ENCODE results near the gene CDH22. TPM values are rescaled to one million over a fixed set of nuclear protein-coding genes. Genes with fewer than 3 reads are reported as not detected.

The CDH22 gene
- total RNA-seq, 6 experiments from 2014 or later, result not detected

- TF ChIP-seq, protein P1, sequence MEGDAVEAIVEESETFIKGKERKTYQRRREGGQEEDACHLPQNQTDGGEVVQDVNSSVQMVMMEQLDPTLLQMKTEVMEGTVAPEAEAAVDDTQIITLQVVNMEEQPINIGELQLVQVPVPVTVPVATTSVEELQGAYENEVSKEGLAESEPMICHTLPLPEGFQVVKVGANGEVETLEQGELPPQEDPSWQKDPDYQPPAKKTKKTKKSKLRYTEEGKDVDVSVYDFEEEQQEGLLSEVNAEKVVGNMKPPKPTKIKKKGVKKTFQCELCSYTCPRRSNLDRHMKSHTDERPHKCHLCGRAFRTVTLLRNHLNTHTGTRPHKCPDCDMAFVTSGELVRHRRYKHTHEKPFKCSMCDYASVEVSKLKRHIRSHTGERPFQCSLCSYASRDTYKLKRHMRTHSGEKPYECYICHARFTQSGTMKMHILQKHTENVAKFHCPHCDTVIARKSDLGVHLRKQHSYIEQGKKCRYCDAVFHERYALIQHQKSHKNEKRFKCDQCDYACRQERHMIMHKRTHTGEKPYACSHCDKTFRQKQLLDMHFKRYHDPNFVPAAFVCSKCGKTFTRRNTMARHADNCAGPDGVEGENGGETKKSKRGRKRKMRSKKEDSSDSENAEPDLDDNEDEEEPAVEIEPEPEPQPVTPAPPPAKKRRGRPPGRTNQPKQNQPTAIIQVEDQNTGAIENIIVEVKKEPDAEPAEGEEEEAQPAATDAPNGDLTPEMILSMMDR (IDR thresholded peaks at IDR 0.05), result no peak
- TF ChIP-seq POLR2A (IDR thresholded peaks at IDR 0.05), result no peak
- ATAC-seq, result no peak
- WGBS (ENCODE audit: insufficient coverage, low coverage, low lambda C conversion rate, missing lambda C conversion rate), result 60% methylated on average over 3 of the region's 5 CpGs
- H3K9me3 ChIP-seq, result no peaks in the 10 kb centered on the region
- H3K27me3 ChIP-seq, result peaks cover 0 to under 1% of the 10 kb centered on the region in 2 donors
- H3K4me1 ChIP-seq, result peaks cover 0 to 1% (median under 1%) of the 10 kb centered on the region in 4 donors
- no peak overlapping the region for H3K4me3 ChIP-seq
- no peak overlapping the region for H3K27ac ChIP-seq
- no peak for DNase-seq
- H3K36me3 ChIP-seq, result no peaks in the 10 kb centered on the region
- intact Hi-C loops (cut with DNase I), result loop anchor here in 1 of 2 donors (10.0 kb wide), 1 partner anchor 53 kb away; no protein-coding TSS in a partner anchor
Measured at GRCh38 chr20:46302106-46302505, 6.2 kb downstream of the CDH22 start.

GRCh38 chr20:46300281-46300680, 8.0 kb downstream of the CDH22 start:
- intact Hi-C loops (cut with DNase I), result loop anchor here in 1 of 2 donors (10.0 kb wide), 1 partner anchor 55 kb away; no protein-coding TSS in a partner anchor
- Histone ChIP-seq H3K4me3 (no peak overlapping the region), H3K36me3 (no peaks in the 10 kb centered on the region), H3K4me1 (no peaks in the 10 kb centered on the region), H3K27me3 (no peaks in the 10 kb centered on the region), H3K27ac (no peak overlapping the region), H3K9me3 (no peaks in the 10 kb centered on the region)
- no peak for TF ChIP-seq POLR2A (IDR thresholded peaks at IDR 0.05)
- TF ChIP-seq, protein P1 (IDR thresholded peaks at IDR 0.05), result no peak
- WGBS (ENCODE audit: insufficient coverage, low coverage, low lambda C conversion rate, missing lambda C conversion rate), result 83% methylated on average over 8 of the region's 12 CpGs
- ATAC-seq, result no peak
- DNase-seq, result no peak

- intact Hi-C loops (cut with DNase I), result no loop called here
- Histone ChIP-seq H3K4me3 (no peak overlapping the region), H3K9me3 (no peaks in the 10 kb centered on the region), H3K36me3 (no peaks in the 10 kb centered on the region), H3K27me3 (no peaks in the 10 kb centered on the region), H3K27ac (no peak overlapping the region), H3K4me1 (no peaks in the 10 kb centered on the region)
- no peak for ATAC-seq
- no peak for DNase-seq
- 25% methylated on average over 7 of the region's 7 CpGs for WGBS (ENCODE audit: insufficient coverage, low coverage, low lambda C conversion rate, missing lambda C conversion rate)
- TF ChIP-seq POLR2A (IDR thresholded peaks at IDR 0.05), result no peak
- TF ChIP-seq, protein P1 (IDR thresholded peaks at IDR 0.05), result no peak
Measured at GRCh38 chr20:46299078-46299477, 9.2 kb downstream of the CDH22 start.

DNA sequence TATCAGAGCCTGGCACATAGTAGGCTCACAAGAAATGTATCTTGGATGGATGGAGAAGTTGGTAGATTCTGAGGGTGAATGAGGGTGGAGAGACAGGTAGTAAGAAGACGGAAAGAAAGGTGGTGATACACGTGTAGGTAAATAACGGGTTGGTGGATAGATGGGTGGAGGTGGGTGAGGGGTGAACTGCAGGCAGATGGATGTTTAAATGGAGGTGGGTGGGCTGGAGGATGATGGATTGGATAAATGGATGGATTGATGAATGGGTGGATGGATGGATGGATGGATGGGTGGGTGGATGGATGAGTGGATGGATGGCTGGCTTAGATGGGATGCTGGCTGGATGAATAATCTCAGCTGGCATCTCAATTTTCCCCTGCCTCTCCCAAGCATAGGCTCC, 9.9 kb downstream of the CDH22 start:
- ATAC-seq, result no peak
- Histone ChIP-seq H3K36me3 (no peaks in the 10 kb centered on the region), H3K4me1 (no peaks in the 10 kb centered on the region), H3K27ac (no peak overlapping the region), H3K9me3 (no peaks in the 10 kb centered on the region), H3K4me3 (no peak overlapping the region), H3K27me3 (no peaks in the 10 kb centered on the region)
- 64% methylated on average over 3 of the region's 3 CpGs for WGBS (ENCODE audit: insufficient coverage, low coverage, low lambda C conversion rate, missing lambda C conversion rate)
- intact Hi-C loops (cut with DNase I), result no loop called here
- TF ChIP-seq, protein P1 (IDR thresholded peaks at IDR 0.05), result no peak
- TF ChIP-seq POLR2A (IDR thresholded peaks at IDR 0.05), result no peak
- DNase-seq, result no peak

Data from right lobe of liver (tissue), 6 donors.